ENCODE data around the gene ZNF418. TPM values are rescaled to one million over a fixed set of nuclear protein-coding genes. Genes with fewer than 3 reads are reported as not detected.

The ZNF418 gene
- 10 to 100 TPM in 5 of 8 experiments, 1 to 10 TPM in 3; 2.4 to 15.3 (median 11.8) TPM for total RNA-seq

- Histone ChIP-seq H3K4me3 (peak within 1 kb of the TSS; percentile 56 to 83 (median 71)), H3K4me1 (replicated peaks in 1 of 2) (peaks cover 0 to 4% of the 10 kb centered on the region in 2 donors), H3K27ac (peak within 1 kb of the TSS; percentile 53 to 83)
- ATAC-seq (replicated peaks in 6 of 8): peak; percentile 99 to 100 (median 99)
- in situ Hi-C loops (cut with MboI; ENCODE audit: low pct_unique_long_range_greater_than_20kb in 2 of 9, low sequenced_read_pairs in 9 of 9, unreplicated experiment in 9 of 9): no loop called here
- WGBS, 10 experiments: 0 to 42% (median 5%) methylated on average over 2 to 40 of the region's 54 CpGs; no CpG with 5 or more reads in 1 of the 10 experiments
Observed at GRCh38 chr19:57934820-57935665, at the start of gene ZNF418. Gene ZNF418 (minus strand): TSS chr19:57935402. CDS start chr19:57933822, 1,580 bp downstream.

DNA sequence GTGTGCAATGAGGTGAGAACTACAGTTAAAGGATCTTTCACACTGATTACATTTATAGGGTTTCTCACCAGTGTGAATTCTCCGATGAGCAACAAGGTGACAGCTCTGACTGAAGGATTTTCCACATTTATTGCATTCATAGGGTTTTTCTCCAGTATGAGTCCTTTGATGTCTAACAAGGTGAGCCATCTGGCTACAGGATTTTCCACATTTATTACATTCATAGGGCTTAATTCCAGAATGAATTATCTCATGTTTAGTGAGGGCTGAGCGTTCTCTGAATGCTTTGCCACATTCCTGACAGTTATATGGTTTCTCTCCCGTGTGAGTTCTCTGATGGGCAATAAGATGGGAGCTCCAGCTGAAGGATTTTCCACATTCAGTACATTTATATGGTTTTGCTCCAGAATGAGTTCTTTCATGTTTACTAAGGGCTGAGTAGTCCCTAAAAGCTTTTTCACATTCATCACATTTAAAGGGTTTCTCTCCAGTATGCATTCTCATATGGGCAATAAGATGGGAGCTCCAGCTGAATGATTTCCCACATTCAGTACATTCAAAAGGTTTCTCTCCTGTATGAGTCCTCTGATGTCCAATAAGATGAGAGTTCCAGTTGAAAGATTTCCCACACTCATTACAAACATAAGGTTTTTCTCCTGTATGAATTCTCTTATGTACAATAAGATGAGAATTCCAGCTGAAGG, 43.5 kb upstream of the ZNF418 start:
- H3K4me3 ChIP-seq: no peak overlapping the region
- no peak for ATAC-seq (replicated peaks in 6 of 8)
- in situ Hi-C loops (cut with MboI; ENCODE audit: low pct_unique_long_range_greater_than_20kb in 2 of 9, low sequenced_read_pairs in 9 of 9, unreplicated experiment in 9 of 9): no loop called here
- WGBS, 10 experiments: 37 to 100% (median 97%) methylated on average over 2 to 3 of the region's 3 CpGs
- no peak overlapping the region for H3K27ac ChIP-seq
- no peaks in the 10 kb centered on the region for H3K4me1 ChIP-seq (replicated peaks in 1 of 2)

- WGBS, 10 experiments: 40 to 100% (median 100%) methylated on average over 1 to 4 of the region's 4 CpGs
- in situ Hi-C loops (cut with MboI; ENCODE audit: low pct_unique_long_range_greater_than_20kb in 2 of 9, low sequenced_read_pairs in 9 of 9, unreplicated experiment in 9 of 9): no loop called here
Observed at GRCh38 chr19:57974434-57974833, 39.2 kb upstream of the ZNF418 start, which contains the start of gene C19orf18. Gene C19orf18 (minus strand): TSS chr19:57974534. CDS start chr19:57974432, 102 bp downstream.

DNA sequence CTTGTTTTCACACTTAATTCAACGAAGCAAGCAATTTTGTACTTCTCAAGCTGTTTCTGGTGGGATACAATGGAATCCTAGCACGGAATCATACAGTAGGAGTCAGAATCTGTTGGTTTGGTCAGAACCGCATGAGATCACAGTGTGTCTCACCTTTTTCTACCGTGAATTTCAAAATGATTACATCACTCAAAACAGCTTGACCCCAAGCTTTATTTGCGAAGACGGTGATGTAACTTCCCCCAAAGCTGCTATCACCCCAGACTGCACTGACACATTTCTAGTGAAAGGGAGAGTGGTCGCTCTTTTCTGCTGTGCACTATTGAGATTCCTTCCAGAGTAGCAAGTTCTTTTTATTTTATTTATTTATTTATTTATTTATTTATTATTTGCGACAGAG, 29.6 kb upstream of the ZNF418 start:
- Histone ChIP-seq H3K4me1 (replicated peaks in 1 of 2) (no peaks in the 10 kb centered on the region), H3K27ac (no peak overlapping the region), H3K4me3 (no peak overlapping the region)
- WGBS, 10 experiments: 54 to 90% (median 80%) methylated on average over 2 to 8 of the region's 8 CpGs
- in situ Hi-C loops (cut with MboI; ENCODE audit: low pct_unique_long_range_greater_than_20kb in 2 of 9, low sequenced_read_pairs in 9 of 9, unreplicated experiment in 9 of 9): no loop called here
- ATAC-seq (replicated peaks in 6 of 8): no peak

More at GRCh38 chr19:57974434-57974833, 39.2 kb upstream of the ZNF418 start, which contains the start of gene C19orf18:
- Histone ChIP-seq H3K4me1 (replicated peaks in 1 of 2) (no peaks in the 10 kb centered on the region), H3K27ac (no peak within 1 kb of the TSS), H3K4me3 (no peak within 1 kb of the TSS)
- no peak for ATAC-seq (replicated peaks in 6 of 8)

DNA sequence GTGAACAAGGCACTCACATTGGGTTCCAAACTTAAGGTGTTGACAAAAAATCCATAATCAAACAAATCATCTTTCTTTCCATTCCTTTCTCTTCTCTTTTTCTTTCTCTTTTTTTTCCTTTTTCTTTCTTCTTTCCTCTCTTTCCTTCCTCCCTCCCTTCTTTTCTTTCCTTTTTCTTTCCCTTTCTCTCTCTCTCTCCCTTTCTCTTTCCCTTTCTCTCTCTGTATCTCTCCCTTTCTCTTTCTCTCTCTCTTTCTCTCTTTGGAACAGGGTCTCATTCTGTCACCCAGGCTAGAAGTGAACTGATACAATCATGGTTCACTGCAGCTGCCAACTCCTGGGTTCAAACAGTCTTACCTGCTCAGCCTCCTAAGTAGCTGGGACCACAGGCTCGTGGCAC, 26.6 kb upstream of the ZNF418 start:
- Histone ChIP-seq H3K27ac (no peak overlapping the region), H3K4me3 (no peak overlapping the region), H3K4me1 (replicated peaks in 1 of 2) (no peaks in the 10 kb centered on the region)
- WGBS, 10 experiments: 0 to 67% (median 33%) methylated on average over 1 of the region's 1 CpG
- in situ Hi-C loops (cut with MboI; ENCODE audit: low pct_unique_long_range_greater_than_20kb in 2 of 9, low sequenced_read_pairs in 9 of 9, unreplicated experiment in 9 of 9): no loop called here
- ATAC-seq (replicated peaks in 6 of 8): no peak

GRCh38 chr19:57954996-57955395, 19.8 kb upstream of the ZNF418 start:
- Histone ChIP-seq H3K4me1 (replicated peaks in 1 of 2) (no peaks in the 10 kb centered on the region), H3K4me3 (no peak overlapping the region), H3K27ac (no peak overlapping the region)
- in situ Hi-C loops (cut with MboI; ENCODE audit: low pct_unique_long_range_greater_than_20kb in 2 of 9, low sequenced_read_pairs in 9 of 9, unreplicated experiment in 9 of 9): no loop called here
- 17 to 100% (median 60%) methylated on average over 1 to 4 of the region's 4 CpGs; no CpG with 5 or more reads in 1 of the 10 experiments for WGBS, 10 experiments
- ATAC-seq (replicated peaks in 6 of 8): no peak

GRCh38 chr19:57949702-57950101, 14.5 kb upstream of the ZNF418 start:
- H3K4me3 ChIP-seq: no peak overlapping the region
- no peak overlapping the region for H3K27ac ChIP-seq
- H3K4me1 ChIP-seq (replicated peaks in 1 of 2): peaks cover 6 to 10% of the 10 kb centered on the region in 2 donors
- in situ Hi-C loops (cut with MboI; ENCODE audit: low pct_unique_long_range_greater_than_20kb in 2 of 9, low sequenced_read_pairs in 9 of 9, unreplicated experiment in 9 of 9): no loop called here
- 50 to 90% (median 53%) methylated on average over 2 to 5 of the region's 12 CpGs; no CpG with 5 or more reads in 7 of the 10 experiments for WGBS, 10 experiments
- ATAC-seq (replicated peaks in 6 of 8): no peak

- in situ Hi-C loops (cut with MboI; ENCODE audit: low pct_unique_long_range_greater_than_20kb in 2 of 9, low sequenced_read_pairs in 9 of 9, unreplicated experiment in 9 of 9): no loop called here
- no peak overlapping the region for H3K27ac ChIP-seq
- WGBS, 10 experiments: 90 to 100% (median 100%) methylated on average over 1 to 9 of the region's 24 CpGs; no CpG with 5 or more reads in 5 of the 10 experiments
- H3K4me1 ChIP-seq (replicated peaks in 1 of 2): peaks cover 6 to 10% of the 10 kb centered on the region in 2 donors
- no peak overlapping the region for H3K4me3 ChIP-seq
- no peak for ATAC-seq (replicated peaks in 6 of 8)
Observed at GRCh38 chr19:57949296-57949695, 14.1 kb upstream of the ZNF418 start.

DNA sequence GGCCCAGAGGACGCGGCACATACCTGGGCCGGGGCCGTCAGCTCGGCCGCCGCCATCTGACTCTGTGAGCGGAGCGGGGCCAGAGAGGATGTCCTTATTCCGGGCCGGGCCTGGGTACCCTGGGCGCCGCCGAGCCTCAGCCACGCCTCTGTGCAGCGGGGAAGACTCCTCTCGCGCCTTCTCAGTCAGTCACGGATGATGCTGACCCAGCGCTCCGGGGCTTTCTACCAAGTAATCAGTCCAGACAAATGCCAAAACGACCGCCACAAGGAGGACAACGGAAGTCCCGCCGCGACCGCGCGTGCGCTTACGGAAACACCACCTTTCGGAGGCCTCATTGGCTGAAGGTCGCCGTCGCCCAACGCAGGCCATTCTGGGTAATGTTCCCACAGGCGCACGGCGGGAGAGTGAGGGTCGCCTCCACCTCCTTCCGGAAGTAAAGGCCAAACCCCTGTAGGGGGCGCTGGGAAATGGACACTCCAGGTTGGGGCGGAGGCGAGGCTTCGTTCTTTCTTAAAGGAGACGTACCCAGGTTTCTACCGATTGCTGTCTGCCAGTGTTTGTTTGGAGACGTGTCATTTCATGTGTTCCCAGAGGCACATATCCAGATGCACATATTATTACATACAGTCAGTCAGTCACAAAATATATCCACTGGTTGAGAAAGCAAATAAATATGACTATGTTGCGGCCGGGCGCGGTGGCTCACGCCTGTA, 12.4 kb upstream of the ZNF418 start, which contains the start of gene ZNF256:
Gene ZNF256 (minus strand): TSS at position 288 of the 716 bp plus-strand sequence. CDS start 232 bp downstream, at position 56.
- Histone ChIP-seq H3K4me3 (peak within 1 kb of the TSS; percentile 71 to 97 (median 78)), H3K27ac (peak within 1 kb of the TSS; percentile 69 to 90), H3K4me1 (replicated peaks in 1 of 2) (peaks cover 6 to 10% of the 10 kb centered on the region in 2 donors)
- WGBS, 10 experiments: 0 to 19% (median 0%) methylated on average over 1 to 12 of the region's 54 CpGs; no CpG with 5 or more reads in 5 of the 10 experiments
- peak; percentile 92 to 100 (median 99) for ATAC-seq (replicated peaks in 6 of 8)
- in situ Hi-C loops (cut with MboI; ENCODE audit: low pct_unique_long_range_greater_than_20kb in 2 of 9, low sequenced_read_pairs in 9 of 9, unreplicated experiment in 9 of 9): no loop called here

- peak in 2 of 8 experiments; percentile 4 to 13 for ATAC-seq (replicated peaks in 6 of 8)
- H3K27ac ChIP-seq: peak overlapping the region; percentile 69 to 90
- in situ Hi-C loops (cut with MboI; ENCODE audit: low pct_unique_long_range_greater_than_20kb in 2 of 9, low sequenced_read_pairs in 9 of 9, unreplicated experiment in 9 of 9): no loop called here
Observed at GRCh38 chr19:57947088-57947418, 11.9 kb upstream of the ZNF418 start.

DNA sequence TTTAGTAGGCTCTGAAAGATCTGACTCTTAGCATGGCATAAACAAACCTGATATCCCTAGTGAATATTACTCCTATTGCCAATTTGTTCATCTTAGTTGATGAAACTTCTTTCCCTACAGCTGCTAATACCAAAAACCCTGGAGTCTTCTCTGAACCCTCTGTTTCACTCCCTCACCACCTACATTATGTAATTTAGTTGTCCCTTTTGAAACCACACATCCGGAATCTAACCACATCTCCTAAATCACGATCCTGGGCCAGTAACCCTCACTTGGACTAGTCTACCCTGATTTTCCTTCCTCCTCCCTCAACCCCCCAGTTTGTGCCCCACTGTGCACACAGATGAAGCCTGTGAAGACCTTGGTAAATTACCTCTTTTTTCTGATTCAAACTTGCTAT, 11.1 kb upstream of the ZNF418 start:
- H3K4me3 ChIP-seq: peak overlapping the region; percentile 71 to 97 (median 78)
- 67 to 93% (median 75%) methylated on average over 2 of the region's 2 CpGs; no CpG with 5 or more reads in 5 of the 10 experiments for WGBS, 10 experiments
- H3K27ac ChIP-seq: no peak overlapping the region
- peaks cover 6 to 10% of the 10 kb centered on the region in 2 donors for H3K4me1 ChIP-seq (replicated peaks in 1 of 2)
- ATAC-seq (replicated peaks in 6 of 8): no peak
- in situ Hi-C loops (cut with MboI; ENCODE audit: low pct_unique_long_range_greater_than_20kb in 2 of 9, low sequenced_read_pairs in 9 of 9, unreplicated experiment in 9 of 9): no loop called here

More at GRCh38 chr19:57947088-57947418, 11.9 kb upstream of the ZNF418 start:
- Histone ChIP-seq H3K4me1 (replicated peaks in 1 of 2) (peaks cover 6 to 10% of the 10 kb centered on the region in 2 donors), H3K4me3 (peak overlapping the region; percentile 71 to 97 (median 78))
- WGBS, 10 experiments: 27% methylated on average over 3 of the region's 18 CpGs; no CpG with 5 or more reads in 9 of the 10 experiments

- Histone ChIP-seq H3K4me1 (replicated peaks in 1 of 2) (peaks cover 3 to 8% of the 10 kb centered on the region in 2 donors), H3K27ac (no peak overlapping the region), H3K4me3 (no peak overlapping the region)
- WGBS, 10 experiments: 88 to 100% (median 98%) methylated on average over 1 to 3 of the region's 3 CpGs; no CpG with 5 or more reads in 6 of the 10 experiments
- in situ Hi-C loops (cut with MboI; ENCODE audit: low pct_unique_long_range_greater_than_20kb in 2 of 9, low sequenced_read_pairs in 9 of 9, unreplicated experiment in 9 of 9): no loop called here
- ATAC-seq (replicated peaks in 6 of 8): no peak
Observed at GRCh38 chr19:57941593-57941992, 6.4 kb upstream of the ZNF418 start.

Measured in motor neuron (in vitro differentiated cells).